Hippocampal formation (tissue), 2 donors: ENCODE data around the gene H1-8.
"Not testable (repeated sequence)": the region's sequence is repeated elsewhere in the genome, so short reads cannot be mapped to it uniquely, and the experiment has no call there.

Experiments
- DNase-seq, 2 donors: peaks; one replicate each; lab custom pipeline; 2025; lab: John Stamatoyannopoulos, UW

Gene H1-8

DNA sequence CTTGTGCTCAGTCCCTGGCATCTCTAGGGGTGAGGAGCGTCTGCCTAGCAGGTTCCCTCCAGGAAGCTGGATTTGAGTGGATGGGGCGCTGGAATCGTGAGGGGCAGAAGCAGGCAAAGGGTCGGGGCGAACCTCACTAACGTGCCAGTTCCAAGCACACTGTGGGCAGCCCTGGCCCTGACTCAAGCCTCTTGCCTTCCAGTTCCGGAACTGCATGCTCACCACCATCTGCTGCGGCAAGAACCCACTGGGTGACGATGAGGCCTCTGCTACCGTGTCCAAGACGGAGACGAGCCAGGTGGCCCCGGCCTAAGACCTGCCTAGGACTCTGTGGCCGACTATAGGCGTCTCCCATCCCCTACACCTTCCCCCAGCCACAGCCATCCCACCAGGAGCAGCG, 9.6 kb upstream of the H1-8 start:
- no peak for DNase-seq

DNA sequence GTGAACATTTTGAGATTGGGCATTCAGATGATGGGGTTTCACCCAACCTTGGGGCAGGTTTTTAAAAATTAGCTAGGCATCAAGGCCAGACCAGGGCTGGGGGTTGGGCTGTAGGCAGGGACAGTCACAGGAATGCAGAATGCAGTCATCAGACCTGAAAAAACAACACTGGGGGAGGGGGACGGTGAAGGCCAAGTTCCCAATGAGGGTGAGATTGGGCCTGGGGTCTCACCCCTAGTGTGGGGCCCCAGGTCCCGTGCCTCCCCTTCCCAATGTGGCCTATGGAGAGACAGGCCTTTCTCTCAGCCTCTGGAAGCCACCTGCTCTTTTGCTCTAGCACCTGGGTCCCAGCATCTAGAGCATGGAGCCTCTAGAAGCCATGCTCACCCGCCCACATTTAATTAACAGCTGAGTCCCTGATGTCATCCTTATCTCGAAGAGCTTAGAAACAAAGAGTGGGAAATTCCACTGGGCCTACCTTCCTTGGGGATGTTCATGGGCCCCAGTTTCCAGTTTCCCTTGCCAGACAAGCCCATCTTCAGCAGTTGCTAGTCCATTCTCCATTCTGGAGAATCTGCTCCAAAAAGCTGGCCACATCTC, 8.4 kb upstream of the H1-8 start:
- no peak for DNase-seq

DNA sequence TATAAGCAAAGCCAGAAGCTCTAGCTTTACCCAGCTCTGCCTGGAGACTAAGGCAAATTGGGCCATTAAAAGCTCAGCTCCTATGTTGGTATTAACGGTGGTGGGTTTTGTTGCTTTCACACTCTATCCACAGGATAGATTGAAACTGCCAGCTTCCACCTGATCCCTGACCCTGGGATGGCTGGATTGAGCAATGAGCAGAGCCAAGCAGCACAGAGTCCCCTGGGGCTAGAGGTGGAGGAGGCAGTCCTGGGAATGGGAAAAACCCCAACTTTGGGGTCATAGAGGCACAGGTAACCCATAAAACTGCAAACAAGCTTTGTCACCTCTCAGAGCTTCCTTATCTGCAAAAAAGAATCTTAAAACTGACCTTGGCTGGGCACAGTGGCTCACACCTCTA, 7.9 kb upstream of the H1-8 start:
- DNase-seq: no peak

DNA sequence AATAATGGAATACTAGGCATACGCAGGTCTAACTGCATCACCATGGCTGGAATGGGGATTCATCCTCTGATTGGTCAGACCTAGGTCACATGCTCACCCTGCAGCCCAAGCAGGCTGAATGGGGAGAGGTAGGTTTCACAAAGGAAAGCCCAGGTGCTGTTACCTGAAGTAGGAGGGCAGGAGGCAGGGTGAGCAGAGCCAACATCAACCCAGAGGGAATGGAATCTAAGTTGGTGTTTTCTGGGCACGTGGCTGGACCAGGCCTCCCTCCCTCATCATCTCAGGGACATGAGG, 6.7 kb upstream of the H1-8 start:
- DNase-seq: no peak

DNA sequence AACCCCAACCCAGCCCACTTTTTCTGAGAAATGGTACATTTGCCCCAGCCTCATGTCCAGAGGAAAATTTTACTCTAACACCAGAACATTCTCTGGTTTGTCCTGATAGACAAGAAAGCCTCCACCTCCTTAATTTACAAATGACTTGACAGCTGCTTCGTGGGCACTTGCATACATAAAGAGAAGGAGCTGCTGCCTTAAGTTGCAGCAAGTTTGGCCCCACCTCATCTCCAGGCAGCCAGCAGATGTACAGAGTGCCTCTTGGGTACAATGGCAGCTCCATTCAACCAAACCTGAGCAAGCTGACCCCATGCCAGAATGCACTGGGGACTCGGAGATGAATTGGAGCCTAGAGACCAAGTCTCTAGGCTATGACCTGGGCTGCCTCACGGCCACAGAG, 6.2 kb upstream of the H1-8 start:
- no peak for DNase-seq

DNA sequence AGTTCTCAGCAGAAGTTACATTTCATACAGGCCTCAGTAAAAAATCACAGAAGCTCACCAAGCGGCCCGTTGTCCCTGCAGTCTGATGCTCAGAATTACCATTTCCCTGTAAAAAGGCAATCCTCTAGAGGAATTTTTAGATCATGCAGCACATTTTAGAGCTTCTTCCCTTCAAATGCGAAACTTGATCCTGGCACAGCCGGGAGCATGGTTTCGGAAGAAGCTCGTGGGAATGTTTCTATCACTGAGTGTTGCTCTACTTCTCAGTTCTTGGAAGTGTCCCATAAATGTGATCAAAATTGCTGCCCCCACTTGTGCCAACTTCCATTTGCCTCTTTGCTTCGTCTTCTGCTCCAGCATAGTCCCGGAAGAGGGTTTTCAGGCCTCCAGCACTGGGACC, 3.8 kb upstream of the H1-8 start:
- DNase-seq: no peak

DNA sequence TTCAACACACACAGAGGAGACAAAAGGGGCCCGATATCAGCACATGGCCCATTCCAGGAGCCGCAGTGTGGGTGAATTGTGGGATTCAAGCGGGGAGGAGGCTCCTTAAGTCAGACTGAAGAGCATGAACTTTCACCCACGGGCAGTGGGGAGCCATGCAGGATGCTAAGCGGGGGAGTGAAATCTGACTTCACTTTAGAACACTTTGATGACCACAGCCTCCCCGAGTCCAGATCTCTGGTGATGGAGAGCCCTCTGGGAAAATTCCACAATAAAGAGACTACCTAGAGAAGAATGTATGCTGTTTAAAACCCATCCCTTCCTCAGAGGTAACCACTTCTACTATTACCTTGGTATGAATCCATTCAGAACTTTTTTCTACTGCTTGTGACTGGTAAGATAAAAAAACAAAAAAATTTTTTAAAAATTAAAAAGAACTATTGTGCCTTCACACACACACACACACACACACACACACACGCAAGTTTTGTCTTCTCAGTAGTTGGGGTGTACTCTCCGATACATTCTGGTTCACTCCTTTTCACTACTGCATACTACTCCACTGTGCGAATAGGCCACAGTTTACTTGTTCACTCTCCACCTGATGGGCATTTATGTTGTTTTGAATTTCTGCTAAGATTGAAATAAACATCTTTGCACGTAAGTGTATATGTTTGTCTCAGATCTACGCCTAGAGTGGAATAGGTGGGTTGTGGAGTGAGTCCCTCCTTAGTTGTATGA, 2.0 kb upstream of the H1-8 start:
- DNase-seq: no peak

DNA sequence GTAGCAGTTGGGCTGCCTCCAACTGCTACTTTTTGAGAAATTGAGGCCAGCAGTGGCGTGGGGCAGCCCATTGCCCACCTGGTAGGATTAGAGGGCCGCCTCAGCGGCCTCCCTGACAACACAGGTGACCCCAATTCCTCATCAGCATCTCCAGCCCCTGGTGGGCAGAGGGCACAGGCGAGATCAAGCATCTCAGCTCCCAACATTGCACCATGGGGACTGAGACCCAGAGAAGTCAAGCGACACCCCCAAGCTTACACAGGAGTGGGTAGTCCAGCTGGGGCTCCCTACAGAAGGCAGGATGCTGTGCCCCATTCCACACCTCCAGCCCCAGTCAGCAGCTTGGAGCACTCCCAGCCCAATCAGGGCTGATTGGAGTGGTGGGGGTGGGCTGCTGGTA, 228 bp upstream of the H1-8 start:
- DNase-seq: no peak

DNA sequence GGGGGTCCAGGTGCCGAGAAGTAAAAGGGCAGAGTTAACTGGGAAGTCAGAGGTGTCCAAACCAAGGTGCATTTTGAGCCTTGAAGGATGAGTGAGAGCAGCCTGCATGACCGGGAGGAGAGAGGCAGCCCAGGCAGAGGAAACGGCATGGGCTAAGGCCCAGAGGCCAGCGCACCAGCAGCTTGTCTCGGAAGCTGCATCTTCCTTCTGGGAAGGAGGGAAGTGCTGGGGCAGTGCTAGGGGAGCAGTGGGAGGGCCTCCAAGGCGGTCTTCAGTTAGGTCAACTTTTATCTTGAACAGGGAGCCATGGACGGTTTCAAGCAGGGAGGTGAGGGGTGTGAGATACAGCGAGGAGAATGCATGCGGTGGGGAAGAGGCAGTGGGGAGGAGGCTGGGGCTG, 1.0 kb downstream of the H1-8 start:
- DNase-seq: no peak

DNA sequence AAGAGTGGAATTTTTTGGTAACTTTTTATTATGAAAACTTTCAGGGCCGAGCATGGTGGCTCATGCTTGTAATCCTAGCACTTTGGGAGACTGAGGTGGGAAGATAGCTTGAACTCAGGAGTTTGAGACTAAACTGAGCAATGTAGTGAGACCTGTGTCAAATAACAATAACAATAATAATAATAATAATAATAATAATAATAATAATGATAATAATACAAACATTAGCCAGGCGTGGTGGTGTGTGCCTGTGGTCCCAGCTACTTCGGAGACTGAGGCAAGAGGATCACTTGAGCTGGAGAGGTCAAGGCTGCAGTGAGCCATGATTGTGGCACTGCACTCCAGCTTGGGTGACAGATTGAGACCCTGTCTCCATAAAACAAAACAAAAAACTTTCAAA, 3.0 kb downstream of the H1-8 start:
- not testable (repeated sequence) for DNase-seq

DNA sequence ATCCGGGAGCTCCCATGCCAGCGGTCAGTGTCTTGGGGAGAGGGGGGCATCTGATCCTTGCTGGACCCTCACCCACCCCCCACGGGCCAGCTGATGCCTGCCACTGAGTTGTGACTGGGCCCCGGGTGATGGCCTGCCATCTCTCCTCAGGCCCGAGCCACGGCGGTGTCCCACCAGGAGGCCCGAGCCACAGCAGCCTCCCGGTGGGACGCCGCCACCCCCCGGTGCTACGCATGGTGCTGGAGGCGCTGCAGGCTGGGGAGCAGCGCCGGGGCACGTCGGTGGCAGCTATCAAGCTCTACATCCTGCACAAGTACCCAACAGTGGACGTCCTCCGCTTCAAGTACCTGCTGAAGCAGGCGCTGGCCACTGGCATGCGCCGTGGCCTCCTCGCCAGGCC, 4.3 kb downstream of the H1-8 start:
- DNase-seq: no peak

DNA sequence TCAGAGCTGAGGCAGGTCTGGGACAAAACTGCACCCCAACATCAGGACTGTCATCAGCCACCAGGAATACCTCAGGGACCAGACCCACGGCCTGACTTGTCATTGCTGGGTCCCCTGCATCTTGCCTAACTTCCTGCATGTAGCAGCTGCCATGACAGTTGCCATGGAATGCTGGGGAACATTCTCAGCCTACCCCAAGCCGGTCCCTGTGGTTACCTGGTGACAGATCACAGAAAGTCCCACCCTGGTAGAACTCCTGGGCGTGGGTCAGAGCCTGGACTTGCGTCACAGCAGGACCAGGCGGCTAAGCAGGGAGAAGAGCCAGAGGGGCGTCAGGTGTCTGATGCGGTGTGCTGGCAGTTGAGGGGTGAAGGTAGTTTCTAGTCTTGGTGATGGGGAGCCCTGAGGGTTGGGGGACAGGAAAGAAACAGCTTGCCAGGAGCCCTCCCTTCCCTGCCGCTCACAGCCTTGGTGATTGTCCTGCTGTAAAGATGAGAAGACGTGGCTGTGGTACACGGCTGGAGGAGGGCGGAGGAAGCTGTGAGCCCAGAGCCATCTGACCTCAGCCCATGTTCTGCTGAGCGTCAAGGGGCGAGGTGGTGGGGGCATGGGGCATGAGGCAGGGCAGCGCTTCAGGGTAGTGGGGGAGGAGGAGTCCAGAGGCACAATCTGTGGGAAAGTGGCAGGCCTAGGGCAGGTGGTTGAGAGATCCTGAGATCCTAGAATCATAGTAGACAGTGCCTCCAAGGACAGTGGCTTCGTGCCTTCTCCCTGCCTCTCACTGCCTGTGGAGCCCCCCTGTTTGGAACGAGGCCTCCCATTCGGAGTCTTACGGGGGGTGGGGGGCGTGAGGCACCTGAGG, 5.4 kb downstream of the H1-8 start:
- DNase-seq: no peak

DNA sequence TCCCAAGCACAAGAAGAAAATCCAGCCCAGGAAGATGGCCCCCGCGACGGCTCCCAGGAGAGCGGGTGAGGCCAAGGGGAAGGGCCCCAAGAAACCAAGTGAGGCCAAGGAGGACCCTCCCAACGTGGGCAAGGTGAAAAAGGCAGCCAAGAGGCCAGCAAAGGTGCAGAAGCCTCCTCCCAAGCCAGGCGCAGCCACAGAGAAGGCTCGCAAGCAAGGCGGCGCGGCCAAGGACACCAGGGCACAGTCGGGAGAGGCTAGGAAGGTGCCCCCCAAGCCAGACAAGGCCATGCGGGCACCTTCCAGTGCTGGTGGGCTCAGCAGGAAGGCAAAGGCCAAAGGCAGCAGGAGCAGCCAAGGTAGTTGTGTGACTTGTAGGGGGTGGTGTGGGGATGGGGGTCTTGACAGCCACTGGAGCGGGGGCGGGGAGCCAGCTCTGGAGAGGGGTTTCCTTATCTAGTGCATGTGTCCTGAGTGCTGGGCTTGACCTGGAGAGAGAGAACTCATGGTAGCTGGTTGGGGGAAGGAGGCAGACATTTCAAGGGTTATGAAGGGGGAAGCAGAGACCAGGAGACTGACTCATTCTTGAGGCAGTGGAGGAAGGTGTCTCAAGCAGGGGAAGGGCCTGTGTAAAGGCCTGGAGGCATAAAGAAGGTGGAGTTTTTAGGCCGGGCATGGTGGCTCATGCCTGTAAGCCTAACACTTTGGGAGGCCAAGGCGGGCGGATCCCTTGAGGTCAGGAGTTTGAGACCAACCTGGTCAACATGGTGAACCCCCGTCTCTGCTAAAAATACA, 6.2 kb downstream of the H1-8 start:
- DNase-seq: no peak

DNA sequence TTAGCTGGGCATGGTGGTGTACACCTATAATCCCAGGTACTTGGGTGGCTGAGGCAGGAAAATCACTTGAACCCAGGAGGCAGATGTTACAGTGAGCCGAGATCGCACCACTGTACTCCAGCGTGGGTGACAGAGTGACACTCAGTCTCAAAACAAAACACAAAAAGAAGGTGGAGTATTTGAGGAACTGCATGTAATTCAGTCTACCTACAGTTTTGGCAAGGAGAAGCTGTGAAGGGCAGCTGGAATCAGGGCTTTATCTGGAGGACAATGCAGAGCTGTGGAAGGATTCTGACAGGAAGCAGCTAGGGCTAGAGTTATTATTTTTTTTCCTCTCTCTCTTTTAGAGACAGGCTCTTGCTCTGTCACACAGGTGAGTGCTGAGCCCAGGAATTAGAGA, 6.8 kb downstream of the H1-8 start:
- DNase-seq: no peak

DNA sequence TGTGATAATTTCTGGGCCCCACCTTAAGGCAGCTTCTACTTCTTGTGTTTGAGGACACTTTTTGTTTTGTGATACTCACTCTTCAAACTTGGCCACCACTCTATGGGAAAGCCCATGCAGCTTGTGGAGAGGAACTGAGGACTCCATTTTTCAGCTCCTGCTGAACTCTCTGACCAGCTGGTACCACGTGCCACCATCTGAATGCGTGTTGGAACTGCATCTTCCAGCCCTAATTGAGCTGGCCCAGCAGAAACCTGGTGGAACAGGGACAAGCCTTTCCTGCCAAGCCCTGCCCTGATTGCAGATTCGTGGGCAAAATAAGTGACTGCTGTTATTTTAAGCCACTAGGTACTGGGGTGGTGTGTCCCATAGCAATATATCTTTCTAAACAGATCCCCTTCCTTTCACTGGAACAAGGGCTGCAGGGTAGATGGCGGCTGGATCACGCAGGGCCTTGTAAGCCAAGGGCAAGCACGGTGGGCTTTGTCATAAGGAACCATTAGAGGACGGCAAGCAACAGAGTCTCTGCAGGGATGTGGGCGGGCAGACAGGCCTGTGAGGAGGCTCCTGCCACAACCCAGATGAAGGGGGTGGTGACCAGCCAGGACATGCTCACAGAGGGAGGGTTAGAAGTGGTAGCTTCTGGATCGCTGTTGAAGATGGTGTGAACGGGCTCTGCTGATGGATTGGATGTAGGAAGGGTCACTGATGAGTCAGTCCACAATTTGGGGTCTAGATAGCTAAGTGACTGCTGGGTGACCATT, 9.5 kb downstream of the H1-8 start:
- no peak for DNase-seq

DNA sequence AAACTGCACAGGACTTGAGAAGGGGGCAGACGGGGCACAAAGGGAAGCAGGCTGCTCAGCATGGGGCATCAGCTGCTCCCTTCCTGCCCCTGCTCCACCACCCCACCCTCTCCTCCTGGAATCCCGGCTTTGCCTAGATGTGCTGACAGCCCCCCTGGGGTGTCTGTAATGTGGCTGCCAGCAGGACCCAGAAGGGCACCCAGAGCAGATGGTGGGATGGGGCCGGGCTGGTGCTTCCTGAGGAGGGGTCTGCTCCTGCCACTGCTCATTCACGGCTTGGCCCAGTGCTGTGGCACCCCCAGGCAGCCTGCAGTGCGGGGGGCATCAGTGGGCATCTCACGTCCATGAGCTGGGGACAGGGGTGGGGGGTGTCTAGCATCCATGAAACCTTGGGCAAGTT, 10.2 kb downstream of the H1-8 start:
- no peak for DNase-seq

DNA sequence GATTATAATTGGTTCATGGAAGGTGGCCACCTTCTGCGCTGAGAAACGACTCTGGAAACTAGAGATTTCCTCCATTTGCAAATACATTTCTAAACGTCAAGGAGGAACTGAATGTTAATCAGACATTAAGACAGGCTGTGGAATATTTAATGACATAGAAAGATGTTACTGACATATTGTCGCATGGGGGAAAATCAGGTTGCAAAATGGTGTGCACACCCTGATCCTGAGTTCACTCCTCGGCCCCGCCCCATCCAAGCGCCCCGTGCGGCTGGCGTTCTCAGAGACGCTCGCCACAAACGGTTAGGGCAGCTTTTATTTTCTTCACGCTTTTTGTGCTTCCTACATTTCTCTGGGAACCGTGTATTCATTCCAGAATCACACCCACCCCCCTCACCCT, 10.7 kb downstream of the H1-8 start:
- DNase-seq: no peak

DNA sequence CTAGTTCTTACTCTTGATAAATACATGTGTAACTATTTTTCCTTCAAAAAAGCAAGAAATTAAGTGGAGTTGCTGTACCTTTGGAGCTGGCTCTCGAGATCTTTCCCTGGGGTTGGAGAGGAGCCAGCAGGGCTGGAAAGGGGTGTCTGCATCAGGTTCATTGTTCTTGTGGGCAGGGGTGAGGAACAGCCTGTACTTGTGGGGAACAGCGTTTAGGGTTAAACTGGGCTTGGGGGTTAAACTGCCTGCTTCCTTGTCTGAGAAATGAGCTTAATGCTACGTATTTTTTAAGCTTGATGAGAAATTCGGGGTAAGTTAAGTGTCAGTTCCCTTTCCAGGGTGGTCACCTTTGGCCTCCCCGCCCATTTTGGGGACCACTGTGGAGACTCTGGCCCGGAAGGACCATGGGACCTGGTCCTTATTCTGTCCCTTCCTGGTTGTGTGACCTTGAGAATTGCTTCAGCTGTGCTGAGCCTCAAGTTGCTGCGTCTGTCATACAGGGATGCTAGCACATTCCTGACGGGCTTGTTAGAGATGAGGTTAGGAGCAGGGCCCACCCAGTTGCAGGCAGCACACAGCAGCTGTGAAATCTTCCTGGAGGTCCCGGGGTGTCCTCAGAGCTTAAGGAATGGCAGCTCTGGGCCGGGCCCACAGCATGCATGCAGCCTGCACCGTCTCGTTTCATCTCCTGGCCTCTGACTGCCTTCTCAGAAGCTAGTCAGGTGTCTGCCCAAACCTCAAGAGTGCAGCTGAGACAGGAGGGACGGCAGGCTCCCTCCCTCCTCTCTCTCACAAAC, 11.6 kb downstream of the H1-8 start:
- no peak for DNase-seq

DNA sequence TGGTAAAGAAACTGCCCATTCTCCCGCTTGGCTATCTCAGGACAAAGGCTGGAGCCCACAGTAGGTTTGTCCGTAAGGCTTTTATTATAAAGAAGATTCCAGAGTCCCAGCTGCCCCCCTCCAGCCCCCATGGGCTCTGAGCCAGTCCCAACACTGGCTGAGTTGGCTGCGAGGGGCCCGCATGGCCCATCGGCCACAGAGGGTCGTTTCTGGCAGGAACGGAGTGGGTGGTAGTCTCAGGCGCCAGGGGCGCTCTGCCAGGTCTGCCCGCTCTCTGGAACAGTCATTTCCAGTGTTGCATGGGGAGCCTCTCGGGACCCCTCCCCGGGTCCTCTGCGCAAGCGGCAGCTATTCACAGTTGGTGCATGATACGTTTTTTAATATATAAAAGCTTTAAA, 12.2 kb downstream of the H1-8 start:
- DNase-seq: no peak

DNA sequence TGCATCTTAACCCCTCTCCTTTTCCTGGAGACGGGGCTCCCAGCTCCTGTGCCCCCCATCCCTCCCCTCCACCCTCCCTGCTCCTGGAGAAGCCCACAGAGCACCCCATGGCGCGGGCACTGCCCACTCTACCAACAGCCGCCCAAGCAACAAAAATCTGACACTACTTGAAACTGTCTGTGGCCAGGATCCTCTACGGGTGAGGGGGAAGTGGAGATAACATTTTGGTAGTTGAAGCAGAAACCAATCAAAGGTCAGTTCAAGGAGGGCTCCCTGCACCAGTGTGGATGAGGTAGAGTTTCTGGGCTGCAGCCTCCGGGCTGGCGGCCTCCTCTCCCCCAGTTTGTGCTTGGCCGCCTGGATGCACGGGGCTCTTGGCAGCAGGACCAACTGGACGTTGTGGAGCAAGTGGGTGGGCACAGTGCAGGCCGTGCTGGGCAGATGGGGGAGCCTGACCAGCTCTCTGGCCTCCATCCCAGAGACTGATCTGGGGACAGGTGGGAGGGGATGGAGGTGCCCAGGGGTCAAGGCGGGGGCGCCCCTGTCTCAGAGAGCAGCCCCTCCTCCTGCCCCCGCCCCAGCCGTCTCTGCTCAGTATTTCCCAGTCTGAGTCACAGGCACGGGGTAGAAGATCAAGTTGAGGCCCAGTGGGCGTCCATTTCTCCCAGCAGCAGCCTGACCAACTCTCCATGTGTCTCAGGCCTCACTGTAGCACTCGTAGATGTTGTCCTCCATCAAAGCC, 12.8 kb downstream of the H1-8 start:
- no peak for DNase-seq
